Measurements from ENCODE around the gene TMEM101.

DNA sequence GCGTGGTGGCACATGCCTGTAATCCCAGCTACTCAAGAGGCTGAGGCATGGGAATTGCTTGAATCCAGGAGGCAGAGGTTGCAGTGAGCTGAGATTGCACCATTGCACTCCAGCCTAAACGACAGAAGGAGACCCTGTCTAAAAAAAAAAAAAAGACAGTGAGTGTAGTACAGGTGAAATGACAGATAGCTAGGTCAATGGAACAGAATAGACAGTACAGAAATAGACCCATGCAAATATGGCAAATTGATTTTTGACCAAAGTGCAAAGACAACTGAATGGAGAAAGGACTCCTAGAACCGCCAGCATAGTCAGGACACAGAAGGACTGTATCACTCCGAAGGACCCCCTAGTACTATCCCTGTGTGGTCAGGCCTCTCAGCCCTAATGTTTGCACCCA lies 44.4 kb downstream of the TMEM101 start:
- TF ChIP-seq, protein P1, sequence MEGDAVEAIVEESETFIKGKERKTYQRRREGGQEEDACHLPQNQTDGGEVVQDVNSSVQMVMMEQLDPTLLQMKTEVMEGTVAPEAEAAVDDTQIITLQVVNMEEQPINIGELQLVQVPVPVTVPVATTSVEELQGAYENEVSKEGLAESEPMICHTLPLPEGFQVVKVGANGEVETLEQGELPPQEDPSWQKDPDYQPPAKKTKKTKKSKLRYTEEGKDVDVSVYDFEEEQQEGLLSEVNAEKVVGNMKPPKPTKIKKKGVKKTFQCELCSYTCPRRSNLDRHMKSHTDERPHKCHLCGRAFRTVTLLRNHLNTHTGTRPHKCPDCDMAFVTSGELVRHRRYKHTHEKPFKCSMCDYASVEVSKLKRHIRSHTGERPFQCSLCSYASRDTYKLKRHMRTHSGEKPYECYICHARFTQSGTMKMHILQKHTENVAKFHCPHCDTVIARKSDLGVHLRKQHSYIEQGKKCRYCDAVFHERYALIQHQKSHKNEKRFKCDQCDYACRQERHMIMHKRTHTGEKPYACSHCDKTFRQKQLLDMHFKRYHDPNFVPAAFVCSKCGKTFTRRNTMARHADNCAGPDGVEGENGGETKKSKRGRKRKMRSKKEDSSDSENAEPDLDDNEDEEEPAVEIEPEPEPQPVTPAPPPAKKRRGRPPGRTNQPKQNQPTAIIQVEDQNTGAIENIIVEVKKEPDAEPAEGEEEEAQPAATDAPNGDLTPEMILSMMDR (optimal IDR thresholded peaks at IDR 0.05 in 1 of 3, IDR thresholded peaks at IDR 0.05 in 1 of 3, conservative IDR thresholded peaks at IDR 0.05 in 1 of 3; ENCODE audit: extremely low read depth in 1 of 3, insufficient read depth in 2 of 3, low read length in 3 of 3) = no peak
- no peak for TF ChIP-seq EZH2 (IDR thresholded peaks at IDR 0.05; ENCODE audit: low read length)
